DND-41 (cell line): ENCODE data around the gene LYZL1.

ENCODE experiments used
- CTCF ChIP-seq: IDR thresholded peaks from 2 replicates; pipeline ENCODE4 v1.5.1; 2012; ENCODE audit warnings: borderline replicate concordance, low read length, moderate library complexity, mild to moderate bottlenecking; ENCODE audit not compliant: poor library complexity, severe bottlenecking; ENCODE audit errors: extremely low read depth
- EZH2 ChIP-seq: IDR thresholded peaks from 3 replicates; pipeline ENCODE4 v1.6.1; 2012; ENCODE audit warnings: borderline replicate concordance, low read depth, mild to moderate bottlenecking, moderate library complexity, low read length, inconsistent platforms; ENCODE audit not compliant: severe bottlenecking

GRCh38 chr10:29353305-29353704 lies 64.4 kb downstream of the LYZL1 start:
- TF ChIP-seq CTCF (no peak), EZH2 (no peak)
